Endothelial cell of umbilical vein (primary cell): ENCODE measurements around the gene EIF2B5. TPM values are rescaled to one million over a fixed set of nuclear protein-coding genes. Genes with fewer than 3 reads are reported as not detected.

Experiments used
- BruUV-seq: library from RNA; stranded (reverse); fragments of 400-500 nt; replicated peaks from 2 replicates; lab custom pipeline; 2021; lab: Mats Ljungman, UMichigan
- CTCF ChIA-PET: fragments of 300-600, 350-600 bp; sonication (Branson Sonifier 250); formaldehyde crosslinking; loops from one replicate; lab custom pipeline; 2021; ENCODE audit warnings: antibody characterized with exemption, inconsistent platforms; lab: Charles Lee
- POLR2A ChIA-PET: fragments of 300-600, 350-600 bp; sonication (Branson Sonifier 250); formaldehyde crosslinking; loops from one replicate; lab custom pipeline; 2021; ENCODE audit warnings: antibody characterized with exemption, inconsistent platforms; lab: Charles Lee
- DNase-seq: peaks from one replicate; pipeline ENCODE4 v3.0.0-alpha.2; 2011; ENCODE audit warnings: low read depth, low spot score
- FAIRE-seq: peaks from 2 replicates; lab custom pipeline; 2011; peaks lifted over from hg19 to GRCh38; lab: Jason Lieb, UNC
- H2AFZ ChIP-seq: 2 replicates; pipeline ENCODE4 v1.6.0; 2012; ENCODE audit warnings: low read depth, low read length, control low read depth, inconsistent platforms
- H3K27ac ChIP-seq: 2 replicates; pipeline ENCODE4 v1.5.1; 2011; ENCODE audit warnings: low read depth, mild to moderate bottlenecking, control low read depth, low read length, moderate library complexity; ENCODE audit not compliant: insufficient read depth
- H3K27me3 ChIP-seq, 2 experiments: 2 replicates each; pipeline versions ENCODE4 v1.6.0 to v1.6.1; 2011; ENCODE audit warnings: low read length in 2 of 2, mixed read lengths in 1 of 2; ENCODE audit not compliant: control insufficient read depth in 2 of 2, insufficient read depth in 2 of 2
- H3K36me3 ChIP-seq, 2 experiments: 2 replicates in 1 of 2; 3 replicates in 1 of 2; pipeline ENCODE4 v1.5.1; 2011; ENCODE audit warnings: low read length in 2 of 2, mild to moderate bottlenecking in 1 of 2, moderate library complexity in 1 of 2; ENCODE audit not compliant: control insufficient read depth in 2 of 2, insufficient read depth in 2 of 2; ENCODE audit errors: extremely low read depth in 1 of 2
- H3K4me1 ChIP-seq: 3 replicates; pipeline ENCODE4 v1.5.1; 2011; ENCODE audit warnings: mild to moderate bottlenecking, low read length; ENCODE audit not compliant: control insufficient read depth, insufficient read depth; ENCODE audit errors: extremely low read depth
- H3K4me2 ChIP-seq: 2 replicates; pipeline ENCODE4 v1.6.1; 2011; ENCODE audit warnings: low read length, control low read depth, mixed read lengths; ENCODE audit not compliant: insufficient read depth
- H3K4me3 ChIP-seq, 3 experiments: fragments of 200-600 bp in 1 of 3; sonication (generic), shearing (Covaris generic) in 1 of 3; replicated peaks in 1 of 3; 2 replicates each; pipeline ENCODE4 v1.5.1; 2011 to 2016; ENCODE audit warnings: control low read depth in 3 of 3, low read length in 3 of 3, mild to moderate bottlenecking in 2 of 3, inconsistent platforms in 1 of 3, low read depth in 1 of 3, moderate library complexity in 1 of 3; ENCODE audit not compliant: insufficient read depth in 1 of 3
- H3K79me2 ChIP-seq: 2 replicates; pipeline ENCODE4 v1.6.0; 2012; ENCODE audit warnings: low read length, inconsistent platforms; ENCODE audit not compliant: control insufficient read depth, insufficient read depth
- H3K9ac ChIP-seq: replicated peaks from 2 replicates; pipeline ENCODE3; 2011; ENCODE audit warnings: low read length, control low read depth; ENCODE audit not compliant: insufficient read depth; ENCODE audit errors: extremely low read depth
- H3K9me1 ChIP-seq: replicated peaks from 3 replicates; pipeline ENCODE4 v1.6.0; 2011; ENCODE audit warnings: mild to moderate bottlenecking, low read length; ENCODE audit not compliant: control insufficient read depth, insufficient read depth; ENCODE audit errors: extremely low read depth
- H3K9me3 ChIP-seq: replicated peaks from 2 replicates; pipeline ENCODE4 v1.5.1; 2012; ENCODE audit warnings: low read length, inconsistent platforms; ENCODE audit not compliant: control insufficient read depth, insufficient read depth
- H4K20me1 ChIP-seq: replicated peaks from 2 replicates; pipeline ENCODE3; 2011; ENCODE audit warnings: mild to moderate bottlenecking, low read length; ENCODE audit not compliant: control insufficient read depth, insufficient read depth; ENCODE audit errors: extremely low read depth
- CTCF ChIP-seq, 2 donors: IDR thresholded peaks; 1 replicate in 1 of 2; 2 replicates in 1 of 2; pipeline ENCODE4 v1.5.1; 2011; ENCODE audit warnings: low read length in 2 of 2, mild to moderate bottlenecking in 2 of 2, moderate library complexity in 2 of 2, control low read depth in 1 of 2, inconsistent platforms in 1 of 2, low read depth in 1 of 2; ENCODE audit not compliant: insufficient read depth in 1 of 2; ENCODE audit errors: extremely low read depth in 1 of 2
- EZH2 ChIP-seq: IDR thresholded peaks from 2 replicates; pipeline ENCODE4 v1.6.1; 2012; ENCODE audit warnings: borderline replicate concordance, low read depth, mild to moderate bottlenecking, moderate library complexity, low read length, inconsistent platforms; ENCODE audit not compliant: severe bottlenecking
- FOS ChIP-seq: IDR thresholded peaks from 2 replicates; pipeline ENCODE4 v1.6.1; 2011; ENCODE audit warnings: mild to moderate bottlenecking, low read length, moderate library complexity, borderline replicate concordance; ENCODE audit not compliant: insufficient read depth
- GATA2 ChIP-seq: IDR thresholded peaks from 2 replicates; pipeline ENCODE4 v1.7.0; 2011; ENCODE audit warnings: low read depth, mild to moderate bottlenecking, moderate library complexity, mixed read lengths, low read length; ENCODE audit not compliant: insufficient read length, insufficient read depth
- JUN ChIP-seq: IDR thresholded peaks from 2 replicates; pipeline ENCODE4 v1.6.1; 2011; ENCODE audit warnings: borderline replicate concordance, low read depth; ENCODE audit not compliant: insufficient read length, insufficient read depth
- MAX ChIP-seq: IDR thresholded peaks from 2 replicates; pipeline ENCODE4 v1.6.1; 2011; ENCODE audit not compliant: insufficient read depth, insufficient read length
- MYC ChIP-seq: IDR thresholded peaks from one replicate; pipeline ENCODE4 v1.6.1; 2011; ENCODE audit warnings: mild to moderate bottlenecking, low read depth, low read length
- POLR2A ChIP-seq: IDR thresholded peaks from 2 replicates; pipeline ENCODE4 v1.6.1; 2012; ENCODE audit warnings: low read depth, mild to moderate bottlenecking, control low read depth, low read length
- POLR2AphosphoS5 ChIP-seq: IDR thresholded peaks from 2 replicates; pipeline ENCODE4 v1.6.1; 2012; ENCODE audit warnings: low read depth, mild to moderate bottlenecking, control low read depth, low read length, moderate library complexity; ENCODE audit not compliant: insufficient read depth
- dilution Hi-C: fragments of 300-500 bp; cut with MboI; formaldehyde crosslinking; loops from one replicate; pipeline ENCODE4 v1.15.0; 2019; ENCODE audit warnings: low sequenced_read_pairs; ENCODE audit not compliant: extremely low pct_ligation_motif_present
- intact Hi-C: fragments of 100-400 bp; cut with micrococcal nuclease; formaldehyde crosslinking; loops from one replicate; pipeline ENCODE4 v1.10.0; 2022
- polyA plus RNA-seq, 4 experiments: library from polyadenylated mRNA; depleted of rRNA in 3 of 4; stranded (reverse) in 3 of 4; unstranded in 1 of 4; fragments of >200 nt; gene quantifications; 2 replicates each; pipeline versions ENCODE4 v1.2.1 to v1.2.3, GENCODE V29; 2011 to 2012; ENCODE audit warnings: missing spikeins in 1 of 4
- total RNA-seq: library from RNA; stranded (reverse); gene quantifications from 2 replicates; pipeline ENCODE4 v1.2.3, GENCODE V29; 2021

EIF2B5 gene
- total and polyA plus RNA-seq, 2 donors (not counting 3 experiments of a cell fraction or from before 2014, with no cell fraction given) = 42.7 to 44.7 TPM

DNA sequence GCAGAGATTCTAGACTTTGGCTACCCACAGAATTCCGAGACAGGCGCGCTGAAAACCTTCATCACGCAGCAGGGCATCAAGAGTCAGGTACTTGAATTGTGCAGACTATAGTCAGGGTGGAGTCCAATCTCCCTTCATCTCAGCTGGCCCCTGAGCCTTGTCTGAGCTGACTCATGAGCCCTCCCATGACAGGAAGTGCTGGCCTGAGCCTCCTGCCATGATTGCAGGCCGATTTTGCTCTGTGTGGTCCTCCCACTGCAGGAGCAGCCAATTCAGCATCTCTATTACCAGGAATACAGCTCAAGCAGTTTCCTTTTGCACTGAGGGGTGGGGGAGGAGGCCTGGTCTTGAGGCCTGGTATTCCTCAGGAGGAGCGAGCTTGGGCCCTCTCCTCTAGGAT, 45.0 kb downstream of the EIF2B5 start:
- Histone ChIP-seq H3K27me3 (no peaks in the 10 kb centered on the region), H4K20me1 (no peaks in the 10 kb centered on the region), H3K79me2 (peaks cover 37% of the 10 kb centered on the region), H3K9ac (no peak overlapping the region), H3K4me1 (peaks cover 30% of the 10 kb centered on the region), H3K4me3 (no peak overlapping the region), H3K9me3 (no peaks in the 10 kb centered on the region), H3K36me3 (peaks cover 42 to 57% of the 10 kb centered on the region in 2 experiments), H3K4me2 (no peak overlapping the region), H3K27ac (no peak overlapping the region), H2AFZ (no peak overlapping the region), H3K9me1 (no peaks in the 10 kb centered on the region)
- ChIA-PET CTCF (interaction anchor here (2.1 kb wide), 1 partner anchor 47 kb away, joined by 7 read pairs; no protein-coding TSS in a partner anchor), POLR2A (no interaction called here)
- no TSS peak for BruUV-seq
- DNase-seq (peak; percentile 37), FAIRE-seq (peak; percentile 92)
- TF ChIP-seq MAX (no peak), FOS (peak; percentile 57)
- intact Hi-C loops (no loop called here), dilution Hi-C loops (no loop called here)

DNA sequence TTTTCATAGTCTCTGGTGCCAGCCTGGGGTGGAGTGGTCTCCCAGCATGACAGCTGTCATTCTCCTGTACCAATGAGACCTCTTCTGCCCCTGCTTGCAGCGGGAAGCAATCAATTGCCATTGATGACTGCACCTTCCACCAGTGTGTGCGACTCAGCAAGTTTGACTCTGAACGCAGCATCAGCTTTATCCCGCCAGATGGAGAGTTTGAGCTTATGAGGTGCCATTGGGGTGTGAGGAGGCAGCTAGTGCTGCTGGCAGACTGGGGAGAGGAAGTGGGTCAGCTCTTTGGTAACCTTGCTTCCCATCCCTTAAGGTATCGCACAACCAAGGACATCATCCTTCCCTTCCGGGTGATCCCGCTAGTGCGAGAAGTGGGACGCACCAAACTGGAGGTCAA, 46.4 kb downstream of the EIF2B5 start:
- no peak for DNase-seq
- TSS peak; percentile 0 for BruUV-seq
- no peak overlapping the region for H3K4me3 ChIP-seq
- no peak overlapping the region for H2AFZ ChIP-seq
- peaks cover 42 to 57% of the 10 kb centered on the region in 2 experiments for H3K36me3 ChIP-seq
- CTCF ChIA-PET = interaction anchor here (1.4 to 1.5 kb wide), 2 partner anchors 46 to 263 kb away, joined by 3 read pairs; no protein-coding TSS in a partner anchor
- H3K9me1 ChIP-seq = no peaks in the 10 kb centered on the region
- intact Hi-C loops (no loop called here), dilution Hi-C loops (no loop called here)
- no peak overlapping the region for H3K27ac ChIP-seq
- H3K4me1 ChIP-seq = peaks cover 25% of the 10 kb centered on the region
- no peaks in the 10 kb centered on the region for H4K20me1 ChIP-seq
- no peaks in the 10 kb centered on the region for H3K9me3 ChIP-seq
- peaks cover 31% of the 10 kb centered on the region for H3K79me2 ChIP-seq
- no peaks in the 10 kb centered on the region for H3K27me3 ChIP-seq
- TF ChIP-seq CTCF (IDR thresholded peaks at IDR 0.05; ENCODE audit: extremely low read depth in 1 of 2, insufficient read depth in 1 of 2, low read depth in 1 of 2, low read length in 2 of 2) (no peak), POLR2A (no peak), GATA2 (no peak), JUN (no peak), EZH2 (no peak), MAX (no peak), MYC (no peak), POLR2AphosphoS5 (no peak), FOS (no peak)
- POLR2A ChIA-PET = no interaction called here
- FAIRE-seq = no peak
- no peak overlapping the region for H3K9ac ChIP-seq
- H3K4me2 ChIP-seq = no peak overlapping the region
